ENCODE measurements around the gene NPY1R.

NPY1R gene

GRCh38 chr4:163274861-163275260, 57.5 kb downstream of the NPY1R start:
- no peak for FAIRE-seq
